Ovary (tissue), 3 donors: ENCODE measurements around the gene RPL13.

Experiments used
- EP300 ChIP-seq: sonication (generic); formaldehyde crosslinking; IDR thresholded peaks from one replicate; pipeline ENCODE4 v1.6.1; 2017; ENCODE audit warnings: antibody characterized with exemption
- POLR2A ChIP-seq: fragments of 450-650 bp; IDR thresholded peaks from one replicate; pipeline ENCODE4 v1.6.1; 2017; ENCODE audit warnings: antibody characterized with exemption, mild to moderate bottlenecking, moderate library complexity
- TF ChIP-seq, protein P1 (sequence below), 3 donors: fragments of 450-650 bp in 2 of 3; fragments of 200-600 bp in 1 of 3; IDR thresholded peaks; one replicate each; pipeline versions ENCODE4 v1.5.1 to v1.8.0; 2016 to 2022; ENCODE audit warnings: antibody characterized with exemption in 3 of 3, mild to moderate bottlenecking in 1 of 3
- donor health status: DM: no; HTN: no; CAD: no.

GRCh38 chr16:89584768-89585549 is 24.5 kb downstream of the RPL13 start:
- TF ChIP-seq, protein P1, sequence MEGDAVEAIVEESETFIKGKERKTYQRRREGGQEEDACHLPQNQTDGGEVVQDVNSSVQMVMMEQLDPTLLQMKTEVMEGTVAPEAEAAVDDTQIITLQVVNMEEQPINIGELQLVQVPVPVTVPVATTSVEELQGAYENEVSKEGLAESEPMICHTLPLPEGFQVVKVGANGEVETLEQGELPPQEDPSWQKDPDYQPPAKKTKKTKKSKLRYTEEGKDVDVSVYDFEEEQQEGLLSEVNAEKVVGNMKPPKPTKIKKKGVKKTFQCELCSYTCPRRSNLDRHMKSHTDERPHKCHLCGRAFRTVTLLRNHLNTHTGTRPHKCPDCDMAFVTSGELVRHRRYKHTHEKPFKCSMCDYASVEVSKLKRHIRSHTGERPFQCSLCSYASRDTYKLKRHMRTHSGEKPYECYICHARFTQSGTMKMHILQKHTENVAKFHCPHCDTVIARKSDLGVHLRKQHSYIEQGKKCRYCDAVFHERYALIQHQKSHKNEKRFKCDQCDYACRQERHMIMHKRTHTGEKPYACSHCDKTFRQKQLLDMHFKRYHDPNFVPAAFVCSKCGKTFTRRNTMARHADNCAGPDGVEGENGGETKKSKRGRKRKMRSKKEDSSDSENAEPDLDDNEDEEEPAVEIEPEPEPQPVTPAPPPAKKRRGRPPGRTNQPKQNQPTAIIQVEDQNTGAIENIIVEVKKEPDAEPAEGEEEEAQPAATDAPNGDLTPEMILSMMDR (IDR thresholded peaks at IDR 0.05): no peak
- TF ChIP-seq EP300: no peak
- no peak for TF ChIP-seq POLR2A
